Measurements from ENCODE around the gene VTN.
A peak's percentile ranks its signal among the peaks of the same experiment; 100 is the strongest.

The VTN gene

GRCh38 chr17:28317966-28318758, 51.9 kb downstream of the VTN start:
- peak; percentile 64 for DNase-seq
